ENCODE data around the gene AFF1.

The AFF1 gene

DNA sequence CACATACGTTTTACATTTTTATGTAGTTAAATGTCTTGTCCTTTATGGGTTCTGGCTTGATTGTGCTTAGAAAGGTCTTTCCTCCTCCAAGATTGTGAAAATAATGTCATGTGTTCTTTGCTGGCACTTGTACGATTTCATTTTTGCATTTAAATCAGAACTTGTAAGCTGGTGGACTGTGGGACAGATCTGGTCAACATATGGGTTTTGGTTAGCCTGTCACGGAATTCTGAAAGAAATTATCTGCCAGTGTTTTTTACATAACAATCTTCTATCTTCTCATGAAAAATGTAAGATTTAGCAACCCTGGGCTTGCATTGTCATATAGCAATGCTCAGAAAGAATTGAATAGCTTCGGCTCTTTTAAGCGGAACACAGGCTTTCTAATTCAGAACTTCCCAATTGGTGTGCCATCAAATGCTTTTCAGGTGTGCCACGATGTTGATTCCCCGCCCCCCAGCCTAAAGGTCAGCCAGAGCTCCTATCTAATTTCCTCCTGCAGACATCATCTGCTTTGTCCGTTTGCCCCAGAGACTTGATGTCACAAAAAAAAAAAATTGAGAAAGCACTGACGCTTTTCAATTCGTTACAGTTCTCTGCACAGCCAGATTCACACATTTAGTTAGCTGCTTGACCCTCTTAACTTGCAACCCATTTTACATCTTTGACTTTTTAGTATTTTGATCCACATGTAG lies 16.2 kb downstream of the AFF1 start:
- DNase-seq (ENCODE audit: low read depth) = no peak

DNA sequence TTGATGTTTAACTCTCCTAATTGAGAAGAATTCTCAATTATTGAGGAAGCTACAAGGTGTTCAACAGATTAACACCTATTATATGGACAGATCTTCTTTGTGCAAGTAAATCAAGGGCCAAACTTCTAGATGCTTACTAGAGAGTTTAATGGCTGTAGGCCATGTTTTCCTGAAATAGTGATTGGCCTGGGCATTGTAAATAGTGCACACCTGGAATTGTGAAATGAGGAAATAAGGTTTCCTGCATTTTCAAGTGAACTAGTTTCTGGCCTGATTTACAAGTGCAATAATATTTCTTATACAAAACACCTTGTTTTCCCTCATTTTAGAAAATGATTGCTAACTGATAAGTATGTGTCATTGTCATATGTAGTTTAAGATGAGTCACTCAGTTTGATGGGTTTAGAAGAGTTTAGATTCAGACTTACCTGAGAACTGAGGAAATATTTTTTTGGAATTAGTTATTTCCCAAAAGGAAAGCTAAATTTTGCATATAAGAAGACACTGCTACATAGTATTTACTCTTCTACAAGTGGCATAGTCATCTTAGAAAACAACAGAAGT lies 21.2 kb downstream of the AFF1 start:
- DNase-seq (ENCODE audit: low read depth) = no peak

DNA sequence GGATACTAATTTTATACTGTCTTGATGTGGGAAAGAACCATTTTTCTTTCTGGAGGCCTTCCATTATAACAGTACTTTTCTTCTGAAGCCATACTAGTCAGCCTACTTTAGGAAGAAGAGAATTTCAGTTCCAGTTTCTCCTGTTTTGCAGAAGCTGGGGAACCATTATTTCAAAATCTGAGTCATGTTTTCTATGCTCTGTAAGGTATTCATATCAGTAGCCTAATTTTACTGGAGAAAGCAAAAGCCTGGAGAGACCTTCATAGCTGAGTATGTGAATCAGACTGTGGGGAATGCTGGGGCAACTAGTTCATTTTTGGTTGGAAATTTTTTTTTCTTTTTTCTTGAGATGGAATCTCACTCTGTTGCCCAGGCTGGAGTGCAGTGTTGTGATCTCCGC lies 22.4 kb downstream of the AFF1 start:
- DNase-seq (ENCODE audit: low read depth) = no peak

DNA sequence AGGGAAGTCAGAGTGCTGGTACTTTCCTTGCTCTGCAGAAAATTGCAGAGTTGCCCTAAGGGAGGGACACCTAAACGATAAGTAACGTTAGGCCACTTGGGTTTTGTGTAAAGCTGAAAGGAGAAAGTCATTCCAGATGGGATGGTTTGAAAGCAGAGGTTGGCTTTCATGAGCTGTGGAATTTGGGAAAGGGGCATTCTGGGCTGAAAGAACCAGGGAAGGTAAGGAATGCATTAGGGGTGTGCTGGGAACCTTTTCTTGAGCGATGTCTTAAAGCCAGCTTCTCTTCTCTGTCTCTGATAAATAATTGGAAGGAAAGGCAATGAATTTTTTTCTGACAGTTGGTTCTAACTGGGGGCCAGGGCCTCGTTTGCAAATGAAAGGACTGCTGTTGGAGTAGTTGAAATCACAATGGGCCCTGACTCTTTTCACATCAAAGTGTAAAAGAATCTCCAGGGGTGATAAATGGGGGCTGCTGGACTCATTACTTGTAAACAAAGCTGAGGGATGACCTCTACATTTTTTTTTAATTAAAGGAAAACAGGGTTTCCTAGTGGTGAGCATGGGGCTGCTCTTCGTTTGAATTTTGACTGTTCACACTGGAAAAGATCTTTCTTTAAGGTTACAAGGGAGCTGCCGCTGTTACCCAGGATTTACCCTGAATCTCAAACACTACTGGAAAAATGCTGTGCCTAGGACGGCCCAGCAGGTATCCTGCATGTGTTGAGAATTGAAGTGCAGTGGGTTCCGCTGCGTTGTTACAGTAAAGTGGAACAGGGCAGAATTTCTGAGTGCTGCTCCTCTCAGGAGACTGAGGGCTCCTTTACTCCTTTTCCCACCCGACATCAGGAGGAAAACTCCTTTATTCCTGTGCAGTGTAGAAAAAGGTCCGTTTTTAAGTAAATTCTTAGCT lies 25.0 kb downstream of the AFF1 start:
- no peak for DNase-seq (ENCODE audit: low read depth)

DNA sequence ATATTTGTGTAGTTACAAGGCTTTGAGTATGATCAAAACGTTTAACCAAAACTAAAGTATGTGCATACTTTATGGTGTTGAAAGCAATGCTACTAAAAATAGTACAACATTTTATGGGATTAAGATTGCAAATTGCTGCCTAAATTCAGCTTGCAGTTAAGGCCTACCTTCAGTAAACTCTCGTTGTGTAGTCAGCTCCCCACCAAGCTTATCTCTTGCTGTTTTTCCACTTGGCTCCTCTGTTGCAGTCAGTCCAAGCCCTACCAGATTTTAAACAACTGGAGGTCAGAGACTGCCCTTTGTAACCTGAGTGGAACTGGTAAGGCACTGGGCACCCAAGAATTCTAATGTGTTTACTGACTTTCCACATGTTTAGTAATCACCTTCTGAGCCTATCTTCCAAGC lies 25.7 kb downstream of the AFF1 start:
- DNase-seq (ENCODE audit: low read depth) = no peak

DNA sequence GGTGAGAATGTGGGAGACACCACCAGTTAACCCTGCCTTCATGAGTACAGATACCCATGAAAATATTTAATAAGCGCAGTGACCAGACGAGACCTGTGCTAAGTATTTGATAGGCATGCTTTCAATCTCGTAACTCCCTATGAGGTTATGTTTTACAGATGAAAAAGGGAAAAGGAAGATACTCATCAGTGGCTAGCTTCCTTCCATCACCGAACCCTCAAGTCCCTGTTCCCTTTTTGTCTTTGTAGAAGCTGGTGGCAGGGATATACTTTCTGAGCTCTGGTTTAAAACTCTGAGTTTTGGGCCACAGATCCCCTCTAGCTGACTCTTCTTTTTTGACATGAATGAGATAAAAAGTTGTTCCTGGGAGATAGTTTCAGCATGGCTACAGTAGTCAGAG lies 26.3 kb downstream of the AFF1 start:
- no peak for DNase-seq (ENCODE audit: low read depth)

DNA sequence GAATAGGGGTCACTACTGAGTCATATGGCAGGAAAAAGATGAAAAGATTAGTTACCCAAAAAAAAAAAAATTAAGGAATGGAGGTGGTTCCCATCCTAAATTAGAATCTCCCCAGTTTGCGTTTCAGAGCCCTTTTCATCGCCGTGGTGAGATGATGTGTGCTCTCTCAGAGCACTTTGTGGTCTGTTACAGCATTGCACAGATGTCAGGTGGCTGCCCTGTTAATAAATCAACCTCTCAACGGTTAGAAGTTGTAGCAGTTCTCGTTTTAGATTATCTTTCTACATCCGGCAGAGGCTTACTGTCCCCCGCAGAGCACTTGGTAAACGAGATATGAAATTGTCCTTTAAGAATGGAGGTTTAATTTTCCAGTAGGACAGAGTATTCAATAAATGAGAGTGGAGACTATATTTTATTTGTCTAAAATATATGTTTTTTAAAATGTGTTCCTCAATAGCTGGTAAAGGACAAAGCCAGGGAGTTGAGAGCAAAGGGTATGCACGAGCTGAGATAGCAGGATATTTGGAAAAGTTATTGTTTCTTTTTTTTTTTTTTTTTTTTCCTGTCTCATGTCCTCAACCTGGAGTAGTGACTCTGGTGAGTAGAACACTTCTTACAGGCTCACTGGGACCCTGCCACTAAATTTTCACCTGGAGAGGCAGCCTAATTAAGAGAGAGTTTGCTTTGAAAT lies 26.9 kb downstream of the AFF1 start:
- no peak for DNase-seq (ENCODE audit: low read depth)

DNA sequence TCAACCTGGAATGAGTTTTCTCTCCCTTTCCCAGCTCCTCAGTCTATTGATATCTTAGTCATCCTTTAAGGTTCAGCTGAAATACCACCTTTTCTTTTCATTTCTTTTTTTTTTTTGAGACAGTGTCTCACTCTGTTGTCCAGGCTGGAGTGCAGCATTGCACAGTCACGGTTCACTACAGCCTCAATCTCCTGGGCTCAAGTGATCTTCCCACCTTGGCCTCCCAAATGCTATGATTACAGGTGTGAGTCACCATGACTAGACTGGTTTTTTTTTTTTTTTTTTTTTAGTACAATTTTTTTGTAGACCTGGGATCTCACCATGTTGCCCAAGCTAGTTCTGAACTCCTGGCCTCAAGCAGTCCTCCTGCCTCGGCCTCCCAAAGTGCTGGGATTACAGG lies 28.9 kb downstream of the AFF1 start:
- DNase-seq (ENCODE audit: low read depth) = no peak

DNA sequence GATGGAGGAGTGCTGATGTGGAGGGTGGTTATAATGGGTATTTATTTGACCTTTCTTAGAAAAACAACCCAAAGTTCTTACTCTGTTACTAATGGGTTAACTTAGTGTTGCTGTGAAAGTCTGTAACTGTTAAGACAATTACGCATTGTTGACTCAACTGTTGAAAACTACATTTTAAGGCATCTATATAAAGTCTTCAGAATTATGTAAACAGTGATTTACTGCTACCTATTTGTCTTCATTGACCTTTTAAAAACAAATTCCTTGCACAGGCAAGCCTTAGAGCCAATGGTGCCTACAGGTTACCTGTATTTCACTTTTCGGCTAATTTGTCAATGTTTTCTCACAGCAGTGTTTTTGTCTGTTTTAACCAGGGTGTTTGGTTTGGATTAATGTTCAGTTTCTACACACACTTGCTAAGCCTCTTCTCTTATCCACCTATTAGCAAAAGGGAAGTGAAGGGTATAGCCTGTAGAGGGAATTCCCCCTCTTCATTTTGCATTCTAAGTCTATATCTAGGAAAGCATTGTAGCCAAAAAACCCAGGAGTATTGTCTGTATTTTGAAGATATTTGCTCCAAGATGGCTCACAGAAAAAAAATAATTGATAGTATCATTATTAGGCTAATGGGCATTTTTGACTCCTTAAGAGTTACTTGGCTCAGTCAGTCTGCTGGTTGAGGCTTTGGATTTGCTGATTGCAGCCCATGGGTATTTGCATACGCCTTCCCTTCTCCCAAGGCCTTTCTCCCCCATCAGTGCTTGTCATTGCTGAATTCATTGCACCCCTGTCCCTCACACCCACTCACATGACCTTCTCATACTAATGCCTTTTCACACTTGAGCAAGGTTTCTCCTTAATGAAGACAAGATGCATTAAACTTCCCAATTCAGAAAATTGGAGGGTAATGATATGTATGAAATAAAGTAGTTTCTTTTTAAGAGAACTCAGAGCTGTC lies 30.5 kb downstream of the AFF1 start:
- DNase-seq (ENCODE audit: low read depth) = no peak

DNA sequence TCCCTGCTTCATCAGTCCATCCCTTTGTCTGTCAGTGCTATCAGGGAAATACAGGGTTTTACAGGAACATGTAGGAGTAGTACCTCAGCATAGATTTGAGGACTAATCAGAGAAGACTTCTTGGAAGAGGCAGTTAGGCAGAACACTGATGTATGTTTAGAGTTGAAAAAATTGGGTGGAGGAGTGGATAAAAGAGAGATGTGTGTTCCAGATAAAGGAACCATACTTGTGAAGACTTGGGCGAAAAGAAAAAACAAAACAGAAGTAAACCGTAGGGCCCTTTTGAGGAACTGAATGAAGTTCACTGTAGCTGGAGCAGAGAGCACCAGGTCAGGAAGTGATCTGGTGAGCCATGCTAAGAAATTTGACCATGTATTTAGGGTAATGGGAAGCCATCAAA lies 32.3 kb downstream of the AFF1 start:
- no peak for DNase-seq (ENCODE audit: low read depth)

DNA sequence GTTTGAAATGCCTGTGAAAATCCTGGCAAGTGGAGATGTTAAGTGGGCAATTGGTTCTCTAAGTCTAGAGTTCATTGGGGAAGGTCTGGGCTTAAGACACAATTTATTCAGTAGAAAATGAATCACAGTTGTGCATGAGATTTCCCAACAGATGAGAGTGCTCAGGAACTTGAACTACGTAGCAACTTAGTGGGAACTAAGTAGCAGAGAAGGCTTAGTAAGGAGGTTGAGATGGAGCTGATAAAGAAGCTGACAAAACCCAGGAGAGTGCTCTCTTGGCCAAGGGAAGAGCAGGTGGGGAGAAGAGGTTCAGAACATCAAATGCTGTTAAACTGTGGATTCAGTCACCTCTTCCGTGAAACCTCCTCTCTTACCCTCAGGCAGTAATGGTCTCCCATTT lies 33.0 kb downstream of the AFF1 start:
- no peak for DNase-seq (ENCODE audit: low read depth)

DNA sequence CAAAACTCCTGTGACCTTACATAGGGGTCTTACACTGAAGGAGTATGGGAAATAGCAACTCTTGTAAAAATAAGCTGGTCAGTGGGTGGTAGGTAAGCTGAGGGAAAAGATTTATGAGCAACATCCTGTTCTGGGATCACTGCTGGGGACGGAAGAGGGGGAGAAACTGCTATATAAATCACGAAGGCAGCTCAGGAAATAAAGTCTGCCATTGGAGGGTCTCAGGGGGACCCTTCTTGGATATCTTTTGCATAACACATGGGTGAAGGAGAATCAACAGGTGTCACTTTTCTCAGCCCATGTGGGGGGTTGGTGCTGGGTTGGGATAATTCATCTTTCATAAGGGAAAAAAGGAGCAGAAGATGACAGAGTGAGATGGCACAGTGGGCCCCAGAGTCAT lies 33.7 kb downstream of the AFF1 start:
- no peak for DNase-seq (ENCODE audit: low read depth)

DNA sequence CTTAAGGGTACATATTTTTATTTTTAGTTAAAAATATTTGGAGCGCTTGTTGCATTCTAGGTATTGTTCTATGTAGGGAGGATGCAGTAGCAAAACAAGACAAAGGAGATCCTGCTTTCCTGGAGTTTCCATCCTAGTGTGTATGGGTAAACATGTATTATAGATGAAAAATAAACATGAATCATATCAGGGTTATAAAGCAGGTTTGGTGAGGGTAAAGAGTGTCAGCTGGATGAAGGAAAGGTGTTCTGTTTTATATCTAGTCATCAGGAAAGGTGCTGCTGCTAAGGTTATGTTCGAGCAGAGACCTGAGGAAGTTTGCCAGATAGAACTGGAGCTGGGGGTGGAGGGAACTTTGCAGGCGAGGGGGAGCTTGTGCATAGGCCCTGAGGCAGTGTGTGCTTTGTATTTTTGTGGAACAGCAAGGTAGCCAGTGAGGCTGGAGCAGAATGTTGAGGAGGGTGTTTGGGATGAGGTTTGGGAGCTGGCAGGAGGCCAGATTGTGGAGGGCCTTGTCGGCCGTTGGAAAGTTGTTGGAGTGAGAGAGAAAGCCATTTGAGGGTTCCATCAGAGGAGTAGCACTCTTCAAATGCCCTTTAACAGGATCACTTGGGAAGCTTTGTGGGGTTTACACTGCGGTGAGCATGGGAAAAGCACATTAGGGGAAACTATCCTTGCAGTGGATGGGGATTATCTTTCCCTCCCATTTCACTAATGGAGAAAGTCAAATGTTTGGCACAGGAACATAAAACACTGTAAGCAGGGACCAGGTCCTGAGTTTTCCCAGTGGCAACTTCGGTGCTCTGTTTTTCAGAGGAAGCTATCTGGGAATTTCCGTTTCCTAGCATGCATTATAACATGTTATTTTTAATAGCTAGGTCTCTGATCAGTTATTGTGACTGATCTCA lies 35.9 kb downstream of the AFF1 start:
- no peak for DNase-seq (ENCODE audit: low read depth)

DNA sequence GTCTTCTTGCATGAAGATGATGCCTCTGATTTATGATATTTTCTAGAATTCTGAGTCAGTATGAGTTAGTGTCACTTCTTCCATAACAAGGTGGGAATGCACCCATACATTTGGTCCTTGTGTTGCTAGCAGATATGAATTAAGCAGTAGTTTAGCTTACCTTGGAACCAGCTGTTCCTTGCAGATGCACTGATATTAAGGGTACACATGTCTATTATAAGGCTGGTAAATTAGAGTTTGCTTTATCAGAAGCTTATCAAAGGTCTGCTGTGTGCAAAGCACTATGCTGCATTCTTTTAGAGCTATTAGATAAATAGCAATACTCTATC lies 36.5 kb downstream of the AFF1 start:
- DNase-seq (ENCODE audit: low read depth) = no peak

DNA sequence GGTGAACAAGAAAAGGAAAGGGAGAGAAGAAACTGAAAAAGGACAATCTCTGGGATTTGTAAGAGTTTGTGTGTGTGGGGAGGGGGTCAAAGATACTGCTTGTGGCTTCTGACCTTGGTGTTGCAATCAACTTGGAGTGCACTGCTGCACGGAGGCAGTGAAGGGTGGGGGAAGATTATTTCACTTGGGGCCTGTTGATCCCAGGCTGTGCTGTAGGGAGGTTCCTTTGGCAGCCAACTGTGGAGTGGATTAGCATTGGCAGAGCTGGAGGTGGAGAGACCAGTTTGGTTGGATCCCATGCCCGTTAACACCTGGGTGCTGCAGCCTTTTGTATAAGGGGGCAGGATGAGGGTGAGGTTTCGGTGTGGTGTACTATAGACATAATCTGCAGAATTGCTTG lies 38.2 kb downstream of the AFF1 start:
- DNase-seq (ENCODE audit: low read depth) = no peak

DNA sequence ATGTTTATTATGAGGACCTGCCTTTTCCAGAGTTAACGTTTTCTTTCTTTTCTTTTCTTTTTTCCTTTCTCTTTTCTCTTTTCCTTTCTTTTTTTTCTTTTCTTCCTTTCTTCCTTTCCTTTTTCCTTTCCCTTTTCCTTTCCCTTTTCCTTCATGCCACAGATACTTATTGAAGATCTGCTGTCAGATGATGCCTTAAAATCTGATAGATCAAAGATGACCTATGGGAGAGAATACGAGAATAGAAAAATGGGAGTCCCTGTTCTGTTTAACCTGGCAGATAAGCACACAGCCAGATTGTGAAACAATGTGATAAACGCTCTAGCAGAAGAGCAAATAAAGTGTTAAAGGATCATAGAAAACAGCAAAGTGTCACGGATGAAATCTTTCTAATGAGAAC lies 38.9 kb downstream of the AFF1 start:
- no peak for DNase-seq (ENCODE audit: low read depth)

DNA sequence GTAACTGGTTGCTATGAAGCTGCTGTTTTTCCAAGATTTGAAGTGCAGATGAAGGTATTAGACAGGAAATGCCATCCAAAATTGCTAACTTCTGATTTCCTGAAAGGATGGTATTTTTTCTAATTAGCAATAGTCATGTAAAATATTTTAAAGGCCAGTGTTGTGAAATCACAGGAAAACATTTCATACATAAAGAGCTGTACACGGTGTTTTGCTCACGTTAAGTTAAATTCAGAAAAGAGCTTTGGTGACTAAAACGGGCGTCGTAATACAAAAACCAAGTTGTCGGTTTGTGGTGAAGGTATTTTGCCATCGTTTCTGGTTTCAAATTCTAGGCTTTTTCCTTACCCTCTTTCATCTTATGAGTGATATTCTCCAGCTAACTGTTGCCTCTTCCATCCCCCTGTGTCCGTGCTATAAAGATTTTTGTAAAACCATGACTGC lies 39.8 kb downstream of the AFF1 start:
- no peak for DNase-seq (ENCODE audit: low read depth)

DNA sequence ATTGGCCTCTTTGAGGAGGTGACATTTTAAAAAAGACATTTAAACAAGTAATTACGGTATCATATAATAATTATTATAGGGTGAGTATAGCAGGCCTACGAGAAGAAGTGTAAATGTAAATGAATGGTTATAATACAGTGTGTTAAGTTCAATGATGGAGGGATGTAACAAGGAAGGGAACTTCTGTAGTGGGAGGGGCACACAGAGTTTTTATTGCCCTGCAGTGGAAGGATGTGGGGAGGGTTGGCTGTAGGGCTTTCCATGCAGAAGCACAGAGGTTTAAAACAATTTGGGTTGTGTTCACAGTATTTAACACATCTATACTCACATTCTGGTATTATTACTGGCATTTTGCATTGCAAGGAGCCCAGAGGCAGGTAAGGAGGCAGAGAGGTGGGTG lies 41.1 kb downstream of the AFF1 start:
- DNase-seq (ENCODE audit: low read depth) = no peak

DNA sequence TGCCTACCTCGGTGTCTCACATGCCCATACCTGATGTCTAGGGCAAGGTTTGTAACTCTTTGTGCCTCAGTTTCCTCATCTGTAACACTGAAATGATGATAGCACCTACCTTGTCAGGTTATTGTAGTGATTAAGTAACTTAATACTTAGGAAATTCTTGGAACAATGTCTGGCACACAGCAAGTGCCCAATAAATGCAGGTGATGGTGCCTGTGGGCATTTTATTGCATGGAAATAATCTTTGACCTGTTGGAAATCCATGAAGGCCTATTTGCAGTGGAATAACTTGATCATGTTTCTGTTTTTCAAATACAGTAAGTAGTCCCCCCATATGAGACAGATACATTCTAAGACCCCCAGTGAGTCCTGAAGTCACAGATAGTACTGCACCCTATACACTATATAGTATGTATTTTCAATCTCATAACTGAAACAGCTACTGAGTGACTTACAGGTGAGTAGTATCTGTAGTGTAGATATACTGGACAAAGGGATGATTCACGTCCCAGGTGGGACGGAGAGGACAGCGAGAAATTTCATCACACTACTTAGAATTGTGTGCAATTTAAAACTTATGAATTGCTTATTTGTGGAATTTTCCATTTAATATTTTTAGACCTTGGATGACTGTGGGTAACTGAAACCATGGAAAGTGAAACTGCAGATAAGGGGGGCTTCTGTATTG lies 42.1 kb downstream of the AFF1 start:
- DNase-seq (ENCODE audit: low read depth) = no peak

DNA sequence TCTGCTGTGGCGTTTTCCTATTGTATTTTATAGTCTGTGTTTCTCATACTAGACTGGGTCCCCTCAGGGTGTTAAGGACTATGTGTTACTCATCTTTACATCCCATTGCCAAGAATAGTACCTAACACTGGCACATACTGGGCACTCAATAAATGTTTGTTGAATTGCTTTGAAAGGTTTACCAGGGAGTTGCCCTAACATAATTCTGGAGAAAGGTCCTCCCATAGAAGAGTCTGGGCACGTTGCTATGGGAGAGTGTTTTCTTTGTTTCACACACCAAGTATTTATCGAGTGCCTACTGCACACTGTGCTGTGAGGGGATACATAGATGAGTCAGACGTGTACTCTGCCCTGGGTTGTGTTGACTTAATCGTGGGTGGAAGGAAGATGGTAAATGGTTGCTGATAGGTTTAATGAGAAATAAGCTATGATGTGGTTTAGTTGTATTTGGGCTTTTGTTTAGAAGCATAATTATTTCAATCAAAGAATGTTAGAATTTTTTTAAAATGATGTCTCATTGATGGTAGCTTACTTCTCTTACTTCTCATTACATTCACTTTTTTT lies 42.9 kb downstream of the AFF1 start:
- DNase-seq (ENCODE audit: low read depth) = no peak

All from stimulated activated CD8-positive, alpha-beta memory T cell treated with anti-CD3 and anti-CD28 coated beads, Interleukin-12 subunit alpha, Interleukin-12 subunit beta, amount 100 ng/mL, for 1 hour (primary cell).